Measurements from ENCODE around the gene CHTOP. TPM values are rescaled to one million over a fixed set of nuclear protein-coding genes. Genes with fewer than 3 reads are reported as not detected.
"Not testable (repeated sequence)": the region's sequence is repeated elsewhere in the genome, so short reads cannot be mapped to it uniquely, and the experiment has no call there.

The CHTOP gene, protein sequence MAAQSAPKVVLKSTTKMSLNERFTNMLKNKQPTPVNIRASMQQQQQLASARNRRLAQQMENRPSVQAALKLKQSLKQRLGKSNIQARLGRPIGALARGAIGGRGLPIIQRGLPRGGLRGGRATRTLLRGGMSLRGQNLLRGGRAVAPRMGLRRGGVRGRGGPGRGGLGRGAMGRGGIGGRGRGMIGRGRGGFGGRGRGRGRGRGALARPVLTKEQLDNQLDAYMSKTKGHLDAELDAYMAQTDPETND
- 28.3 and 43.9 TPM in 2 replicates for total RNA-seq

DNA sequence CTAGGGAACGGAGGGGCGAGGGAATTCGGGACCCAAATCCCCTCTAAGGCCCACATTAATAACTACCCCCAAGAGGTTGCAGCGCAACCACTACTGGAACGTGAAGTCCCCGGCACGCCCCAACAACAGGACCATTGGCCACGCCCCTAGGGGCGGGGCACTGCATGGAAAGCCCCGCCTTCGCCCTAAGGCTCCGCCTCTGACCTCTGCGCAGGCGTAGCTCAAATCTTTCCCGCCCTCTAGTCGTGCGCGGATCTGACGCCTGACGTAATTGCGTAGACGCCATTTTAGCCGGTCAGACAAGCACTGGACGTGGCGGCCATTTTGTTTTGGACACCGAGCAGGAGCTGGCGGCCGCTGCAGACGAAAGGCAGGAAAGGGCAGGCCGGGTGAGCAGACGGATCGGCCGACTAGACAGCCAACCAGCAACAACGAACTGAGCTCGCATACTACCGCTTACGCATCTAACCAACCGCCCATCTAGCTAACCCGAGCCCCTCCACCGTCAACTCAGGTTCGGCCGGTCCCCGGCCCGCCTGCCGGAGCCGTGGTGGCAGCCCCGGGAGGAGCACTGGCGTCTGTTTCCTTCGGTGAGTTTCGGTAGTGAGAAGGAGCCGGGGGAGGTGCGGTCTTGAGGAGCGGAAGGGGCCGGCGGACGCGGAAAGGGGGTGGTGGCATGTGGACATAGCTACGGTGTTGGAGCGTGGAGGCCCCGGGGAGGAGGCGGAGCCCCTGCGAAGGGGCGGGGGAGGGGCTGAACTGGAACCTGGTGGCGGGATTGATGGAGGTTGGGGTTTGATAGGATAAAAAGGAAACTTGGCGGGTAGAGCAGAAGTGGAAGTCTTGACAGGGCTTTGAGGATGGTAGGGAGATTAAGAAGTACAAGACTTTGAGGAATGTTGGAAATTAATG is at the start of gene CHTOP:
Gene CHTOP (plus strand): TSS at position 313 of the 912 bp plus-strand sequence. CDS start 2,523 bp downstream, outside the sequence.
- peak; percentile 95 for DNase-seq (ENCODE audit: extremely low read depth, low read depth, low spot score)

DNA sequence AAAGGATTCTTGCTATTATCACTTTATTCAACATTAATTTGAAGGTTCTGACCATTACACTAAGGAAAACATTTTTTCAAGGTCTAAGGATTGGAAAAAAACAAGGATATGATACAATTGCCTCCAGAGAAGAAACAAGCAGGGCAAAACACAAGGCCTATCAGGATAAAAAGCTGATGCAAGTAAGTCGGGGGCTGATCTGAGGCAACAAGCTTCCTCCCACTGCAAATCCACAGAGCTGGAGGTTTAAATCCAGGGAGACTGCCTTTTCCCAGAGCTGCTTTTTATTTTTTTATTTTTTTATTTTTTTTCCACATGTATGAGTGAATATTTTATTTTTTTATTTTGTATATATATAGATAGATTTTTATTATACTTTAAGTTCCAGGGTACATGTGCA is 48.9 kb upstream of the CHTOP start:
- DNase-seq (ENCODE audit: extremely low read depth, low read depth, low spot score), result no peak

DNA sequence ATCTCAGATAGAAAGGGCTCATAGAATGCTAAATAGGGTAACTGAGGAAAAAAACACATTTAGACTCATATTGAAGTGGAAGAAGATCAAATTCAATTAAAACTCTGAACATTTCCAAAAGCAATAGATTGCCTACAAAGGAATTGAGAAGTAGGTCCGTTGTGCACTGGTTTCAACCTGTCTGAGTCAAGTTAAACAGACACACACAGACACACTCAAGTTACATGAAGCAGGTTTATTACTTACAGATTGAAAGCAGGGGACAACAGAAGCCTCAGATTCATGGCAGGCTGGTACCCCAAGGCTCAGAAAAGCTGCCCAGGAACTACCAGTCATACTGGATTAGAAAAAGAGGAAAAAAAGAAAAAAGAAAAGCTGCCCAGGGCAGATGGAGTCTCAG is 47.5 kb upstream of the CHTOP start:
- no peak for DNase-seq (ENCODE audit: extremely low read depth, low read depth, low spot score)

- DNase-seq (ENCODE audit: extremely low read depth, low read depth, low spot score), result no peak
Observed at GRCh38 chr1:153587314-153587713, 46.6 kb upstream of the CHTOP start.

GRCh38 chr1:153588033-153588432 is 45.8 kb upstream of the CHTOP start:
- DNase-seq (ENCODE audit: extremely low read depth, low read depth, low spot score), result not testable (repeated sequence)

- no peak for DNase-seq (ENCODE audit: extremely low read depth, low read depth, low spot score)
Observed at GRCh38 chr1:153588482-153588881, 45.4 kb upstream of the CHTOP start.

- no peak for DNase-seq (ENCODE audit: extremely low read depth, low read depth, low spot score)
Observed at GRCh38 chr1:153592748-153593147, 41.1 kb upstream of the CHTOP start.

GRCh38 chr1:153597206-153597605 is 36.7 kb upstream of the CHTOP start:
- DNase-seq (ENCODE audit: extremely low read depth, low read depth, low spot score), result no peak

DNA sequence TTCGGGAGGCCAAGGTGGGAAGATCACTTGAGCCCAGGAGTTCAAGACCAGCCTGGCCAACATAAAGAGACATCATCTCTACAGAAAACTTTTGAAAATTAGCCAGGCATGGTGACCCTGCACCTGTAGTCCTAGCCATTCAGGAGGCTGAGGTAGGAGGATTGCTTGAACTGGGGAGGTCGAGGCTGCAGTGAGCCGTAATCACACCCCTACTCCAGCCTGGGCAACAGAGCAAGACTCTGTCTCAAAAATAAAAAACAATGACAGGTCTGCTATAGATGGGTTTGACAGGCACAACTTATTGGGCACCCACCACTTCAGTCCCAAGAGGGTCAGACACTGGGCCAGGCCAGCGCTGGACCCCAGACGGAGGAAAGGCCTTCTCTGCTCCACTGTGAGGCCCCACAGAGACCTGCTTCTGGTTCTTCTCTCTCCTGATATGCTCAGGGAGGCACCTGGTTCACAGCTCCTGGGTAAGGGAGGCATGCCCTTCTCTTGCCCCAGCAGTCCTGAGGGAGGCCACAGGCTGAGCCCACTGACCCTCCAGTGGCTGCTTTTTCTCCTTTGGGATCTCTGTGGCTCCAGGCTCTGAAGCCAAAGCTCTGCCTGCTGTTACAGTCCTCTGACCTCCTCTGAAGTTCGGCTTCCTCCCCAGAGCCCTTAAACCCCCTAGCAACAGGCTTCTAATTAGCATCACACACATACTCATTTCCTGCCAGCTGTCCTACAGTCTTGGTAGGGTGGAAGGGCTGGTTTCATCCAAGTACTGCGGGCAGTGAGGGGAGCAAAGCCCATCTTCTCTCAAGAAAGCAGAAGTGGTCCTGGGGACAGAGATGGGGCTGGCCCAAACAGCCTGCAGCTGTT is 35.3 kb upstream of the CHTOP start:
- DNase-seq (ENCODE audit: extremely low read depth, low read depth, low spot score), result peak; percentile 70

- DNase-seq (ENCODE audit: extremely low read depth, low read depth, low spot score), result no peak
Observed at GRCh38 chr1:153599847-153600246, 34.0 kb upstream of the CHTOP start.

- no peak for DNase-seq (ENCODE audit: extremely low read depth, low read depth, low spot score)
Observed at GRCh38 chr1:153602749-153603148, 31.1 kb upstream of the CHTOP start.

DNA sequence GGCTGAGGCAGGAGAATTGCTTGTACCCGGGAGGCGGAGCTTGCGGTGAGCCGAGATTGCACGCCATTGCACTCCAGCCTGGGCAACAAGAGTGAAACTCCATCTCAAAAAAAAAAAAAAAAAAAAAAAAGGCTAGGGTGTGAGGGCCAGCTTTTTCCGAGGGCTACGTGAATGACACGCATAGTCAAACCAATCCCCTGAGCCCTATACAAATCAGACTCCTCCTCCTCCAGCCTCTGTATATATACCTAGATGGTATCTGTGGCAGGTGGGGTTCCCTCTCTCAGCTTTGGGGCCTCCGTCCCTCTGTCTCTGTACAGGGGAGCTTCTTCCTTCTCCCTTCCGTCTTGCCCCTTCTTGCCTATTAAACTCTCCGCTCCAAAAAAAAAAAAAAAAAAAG is 27.7 kb upstream of the CHTOP start:
- DNase-seq (ENCODE audit: extremely low read depth, low read depth, low spot score), result no peak

- DNase-seq (ENCODE audit: extremely low read depth, low read depth, low spot score), result no peak
Observed at GRCh38 chr1:153607381-153607780, 26.5 kb upstream of the CHTOP start.

DNA sequence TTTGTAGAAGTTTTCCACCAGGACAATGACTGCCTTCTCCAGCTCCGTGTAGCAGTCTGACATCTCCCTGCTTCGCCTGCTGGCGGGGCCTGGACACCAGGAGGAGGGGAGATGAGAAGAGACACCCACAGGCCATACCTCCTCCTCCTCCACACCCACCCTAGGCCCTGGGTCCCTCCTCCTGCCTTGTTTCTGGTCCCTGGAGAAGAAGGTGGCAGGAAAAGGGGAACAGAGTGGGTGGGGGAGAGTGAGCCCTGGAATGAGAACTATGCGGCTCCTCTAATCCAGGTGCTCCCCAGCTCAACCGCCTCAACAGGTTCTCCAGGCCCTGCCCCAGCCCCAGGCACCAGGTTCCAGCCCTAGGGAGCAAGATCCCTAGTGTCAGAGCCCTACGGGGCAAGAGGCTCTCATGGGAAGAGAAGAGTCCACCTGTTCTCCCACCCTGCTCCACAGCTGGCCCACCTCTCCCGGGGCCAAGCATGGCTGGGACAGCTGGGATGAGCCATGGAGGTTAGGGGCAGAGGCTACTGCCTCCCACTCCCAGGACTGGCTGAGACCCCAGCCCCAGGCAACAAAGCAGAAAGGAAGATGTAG is 25.7 kb upstream of the CHTOP start:
- no peak for DNase-seq (ENCODE audit: extremely low read depth, low read depth, low spot score)

DNA sequence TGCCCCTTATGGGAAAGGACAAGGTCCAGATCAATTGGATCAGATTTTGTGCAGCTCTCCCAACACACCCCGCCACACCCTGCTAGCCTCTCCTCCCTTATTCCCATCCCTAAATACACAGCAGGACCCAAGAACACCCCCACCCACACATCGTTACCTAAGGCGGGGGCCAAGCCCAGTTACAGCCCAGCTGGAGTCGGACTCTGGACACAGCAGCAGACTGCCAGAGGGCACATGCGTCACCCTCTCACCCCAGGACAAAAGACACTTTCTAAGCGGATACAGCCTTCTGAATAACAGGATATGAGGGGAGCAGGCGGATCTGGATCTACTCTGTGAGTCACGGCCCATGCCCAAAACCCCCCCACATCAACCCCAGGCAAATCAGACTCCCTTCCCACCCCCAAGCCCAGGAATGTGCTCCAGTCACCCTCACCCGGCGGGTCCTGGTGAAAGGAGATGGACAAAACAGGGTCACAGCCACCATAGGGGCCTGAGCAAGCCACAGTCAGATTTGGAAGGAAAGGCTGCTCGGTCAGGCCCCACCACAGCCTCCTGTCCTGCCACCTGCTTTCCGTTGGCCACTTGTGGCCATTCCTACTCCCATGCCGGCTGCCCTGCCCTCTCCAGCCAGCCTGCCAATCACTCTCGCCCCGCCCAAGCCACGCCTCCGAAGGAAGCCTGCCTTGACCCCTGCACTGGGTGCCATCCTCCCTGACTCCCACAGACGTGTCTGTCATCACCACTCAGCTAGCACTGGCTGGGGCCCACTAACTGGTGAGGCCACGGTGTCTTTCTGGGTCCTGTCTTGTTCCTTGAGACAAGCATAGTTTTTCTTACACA is 24.9 kb upstream of the CHTOP start:
- DNase-seq (ENCODE audit: extremely low read depth, low read depth, low spot score), result peak; percentile 94

DNA sequence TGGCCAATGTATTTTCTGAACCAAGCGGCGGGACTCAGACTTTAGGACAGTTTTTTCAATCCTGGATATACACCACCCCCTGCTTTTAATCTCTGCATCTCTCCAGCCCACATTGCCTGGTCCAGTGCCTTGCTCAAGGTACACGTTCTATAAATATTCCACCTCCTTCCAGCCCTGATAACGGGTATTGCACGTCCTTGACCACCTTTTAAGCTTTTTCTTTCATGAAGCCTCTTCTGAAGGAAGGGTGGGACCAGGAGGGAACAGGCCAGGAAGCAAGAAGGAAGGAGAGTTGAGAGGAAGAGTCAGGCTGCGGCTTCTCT is 24.3 kb upstream of the CHTOP start:
- no peak for DNase-seq (ENCODE audit: extremely low read depth, low read depth, low spot score)

- no peak for DNase-seq (ENCODE audit: extremely low read depth, low read depth, low spot score)
Observed at GRCh38 chr1:153610334-153610733, 23.5 kb upstream of the CHTOP start.

- DNase-seq (ENCODE audit: extremely low read depth, low read depth, low spot score), result no peak
Observed at GRCh38 chr1:153610811-153611301, 23.0 kb upstream of the CHTOP start.

- no peak for DNase-seq (ENCODE audit: extremely low read depth, low read depth, low spot score)
Observed at GRCh38 chr1:153611356-153611755, 22.5 kb upstream of the CHTOP start.

All from glomerular endothelial cell (primary cell).